Omental fat pad (tissue), 4 donors: ENCODE data around the gene CNTNAP2. TPM values are rescaled to one million over a fixed set of nuclear protein-coding genes. Genes with fewer than 3 reads are reported as not detected.

Experiments
- ATAC-seq: fragments of 150-250 bp; one replicate; pipeline ENCODE4 v1.9.1; 2016; ENCODE audit warnings: mild to moderate bottlenecking, moderate library complexity; ENCODE audit not compliant: low FRiP score
- DNase-seq: peaks from one replicate; pipeline ENCODE4 v3.0.0-alpha.2; 2019; ENCODE audit warnings: low spot score
- CTCF ChIP-seq, 3 donors: fragments of 450-650 bp; IDR thresholded peaks; one replicate each; pipeline ENCODE4 v1.5.1; 2016 to 2017; ENCODE audit warnings: antibody characterized with exemption in 3 of 3, mild to moderate bottlenecking in 3 of 3, moderate library complexity in 2 of 3
- total RNA-seq, 4 donors: library from RNA; depleted of rRNA; stranded (reverse); fragments of >200 nt; gene quantifications; one replicate each; pipeline ENCODE4 v1.1.0, GENCODE V29; 2016

Gene CNTNAP2
- total RNA-seq, 4 donors from 2014 or later = 0.38 to 1.5 (median 1.1) TPM; not detected in 1

GRCh38 chr7:146764458-146764857 lies 647.9 kb downstream of the CNTNAP2 start:
- no peak for DNase-seq
- ATAC-seq = no peak
- TF ChIP-seq CTCF (IDR thresholded peaks at IDR 0.05) = no peak

- DNase-seq (no peak), ATAC-seq (no peak)
- TF ChIP-seq CTCF (IDR thresholded peaks at IDR 0.05) = no peak
Observed at GRCh38 chr7:146768957-146769356, 652.4 kb downstream of the CNTNAP2 start.

GRCh38 chr7:146772601-146773000 lies 656.0 kb downstream of the CNTNAP2 start:
- no peak for ATAC-seq
- no peak for TF ChIP-seq CTCF (IDR thresholded peaks at IDR 0.05)
- DNase-seq = no peak

GRCh38 chr7:146773506-146773905 lies 656.9 kb downstream of the CNTNAP2 start:
- ATAC-seq = no peak
- no peak for TF ChIP-seq CTCF (IDR thresholded peaks at IDR 0.05)
- no peak for DNase-seq

GRCh38 chr7:146781352-146782116 lies 664.9 kb downstream of the CNTNAP2 start:
- ATAC-seq = no peak
- no peak for TF ChIP-seq CTCF (IDR thresholded peaks at IDR 0.05)
- no peak for DNase-seq

GRCh38 chr7:146787266-146787665 lies 670.7 kb downstream of the CNTNAP2 start:
- TF ChIP-seq CTCF (IDR thresholded peaks at IDR 0.05) = no peak
- ATAC-seq (no peak), DNase-seq (no peak)

- ATAC-seq = no peak
- DNase-seq = no peak
- no peak for TF ChIP-seq CTCF (IDR thresholded peaks at IDR 0.05)
Observed at GRCh38 chr7:146788008-146788407, 671.4 kb downstream of the CNTNAP2 start.
